ENCODE results near the gene TTC12. TPM values are rescaled to one million over a fixed set of nuclear protein-coding genes. Genes with fewer than 3 reads are reported as not detected.

Gene TTC12
- total and polyA plus RNA-seq, 2 of the 8 experiments (the other 6 are each of a cell fraction or from before 2014, with no cell fraction given), result 4.7 to 9.0 TPM

- H4K91ac ChIP-seq (replicated peaks; ENCODE audit: insufficient read length, low read length), result no peak overlapping the region
- no peak overlapping the region for H2BK120ac ChIP-seq (replicated peaks; ENCODE audit: low read depth, low read length)
- FAIRE-seq (no peak), DNase-seq (ENCODE audit: low read depth in 1 of 2, low spot score in 2 of 2) (no peak)
- no peaks in the 10 kb centered on the region for H3K79me2 ChIP-seq (ENCODE audit: control insufficient read depth in 1 of 2, insufficient read depth in 2 of 2, low read length in 2 of 2)
- no peak overlapping the region for H3K23ac ChIP-seq (ENCODE audit: insufficient read length)
- no peaks in the 10 kb centered on the region for H3K4me1 ChIP-seq (replicated peaks in 1 of 4; ENCODE audit: control insufficient read depth in 3 of 4, insufficient read depth in 4 of 4, low read length in 3 of 4)
- H2BK12ac ChIP-seq (ENCODE audit: low read depth, low read length), result no peak overlapping the region
- no peak overlapping the region for H4K8ac ChIP-seq (ENCODE audit: extremely low read depth, insufficient read depth, low read length)
- WGBS, 2 experiments (ENCODE audit: extremely low coverage in 1 of 2, insufficient coverage in 1 of 2, insufficient read length in 1 of 2, insufficient replicate concordance in 2 of 2, low coverage in 1 of 2, low lambda C conversion rate in 2 of 2, missing lambda C conversion rate in 1 of 2), result 82% methylated on average over 3 of the region's 3 CpGs; no CpG with 5 or more reads in 1 of the 2 experiments
- no peak overlapping the region for H3K4ac ChIP-seq (replicated peaks; ENCODE audit: insufficient read length, low read depth, low read length)
- no peaks in the 10 kb centered on the region for H3K23me2 ChIP-seq (ENCODE audit: low read depth, low read length)
- no peak overlapping the region for H4K5ac ChIP-seq (ENCODE audit: insufficient read length, low read depth, low read length)
- H2BK5ac ChIP-seq (ENCODE audit: low read depth, low read length), result no peak overlapping the region
- H3K4me3 ChIP-seq (ENCODE audit: extremely low read depth in 1 of 4, insufficient read depth in 2 of 4, low read depth in 3 of 4, low read length in 4 of 4), result no peak overlapping the region
- no peak overlapping the region for H3K9ac ChIP-seq (replicated peaks in 1 of 4; ENCODE audit: extremely low read depth in 1 of 4, low read depth in 3 of 4, low read length in 3 of 4)
- H3K36me3 ChIP-seq (ENCODE audit: control insufficient read depth in 2 of 4, insufficient read depth in 4 of 4, low read length in 3 of 4), result no peaks in the 10 kb centered on the region
- no peak overlapping the region for H3K18ac ChIP-seq (ENCODE audit: extremely low read depth, low read length)
- TF ChIP-seq ASH2L (IDR thresholded peaks at IDR 0.05; ENCODE audit: low read length) (no peak), CHD2 (IDR thresholded peaks at IDR 0.05; ENCODE audit: low read length) (no peak), YY1 (IDR thresholded peaks at IDR 0.05; ENCODE audit: low read depth, low read length) (no peak), TCF12 (IDR thresholded peaks at IDR 0.05; ENCODE audit: low read depth, low read length) (no peak), CTCF (IDR thresholded peaks at IDR 0.05; ENCODE audit: control extremely low read depth in 1 of 3, insufficient read depth in 1 of 3, low read depth in 1 of 3, low read length in 3 of 3) (no peak), JUND (IDR thresholded peaks at IDR 0.05; ENCODE audit: low read length) (no peak), NANOG (IDR thresholded peaks at IDR 0.05; ENCODE audit: insufficient read depth, low read depth, low read length, poor library complexity, severe bottlenecking) (no peak), CREB1 (IDR thresholded peaks at IDR 0.05) (no peak)
- no peak overlapping the region for H2AFZ ChIP-seq (ENCODE audit: low read length)
- ChIA-PET CTCF (ENCODE audit: partially characterized antibody) (interaction anchor here (0.8 to 2.9 kb wide), 5 partner anchors 15 to 37 kb away, joined by 4 to 8 read pairs (median 6); partner anchors contain the start of gene ANKK1), POLR2A (ENCODE audit: partially characterized antibody) (no interaction called here)
- no peak overlapping the region for H2BK20ac ChIP-seq (ENCODE audit: low read length)
- no peak overlapping the region for H2BK15ac ChIP-seq (ENCODE audit: low read length)
- no peak overlapping the region for H2AK5ac ChIP-seq (ENCODE audit: low read depth, low read length)
- no peak overlapping the region for H3K14ac ChIP-seq (ENCODE audit: insufficient read length)
- no peak overlapping the region for H3K56ac ChIP-seq (replicated peaks; ENCODE audit: insufficient read length, low read depth, low read length)
- no peak overlapping the region for H3K4me2 ChIP-seq (ENCODE audit: insufficient read depth in 1 of 2, low read depth in 2 of 2, low read length in 2 of 2)
- H3K9me3 ChIP-seq (ENCODE audit: insufficient read depth in 2 of 2, low read depth in 1 of 2, low read length in 1 of 2), result no peaks in the 10 kb centered on the region
- H3K79me1 ChIP-seq (ENCODE audit: low read depth, low read length), result no peaks in the 10 kb centered on the region
- no peaks in the 10 kb centered on the region for H4K20me1 ChIP-seq (replicated peaks in 1 of 2; ENCODE audit: control insufficient read depth in 1 of 2, insufficient read depth in 2 of 2, low read length in 2 of 2)
- H3K27me3 ChIP-seq (replicated peaks in 1 of 4; ENCODE audit: control insufficient read depth in 3 of 4, extremely low read depth in 1 of 4, insufficient read depth in 3 of 4, low read length in 3 of 4), result no peaks in the 10 kb centered on the region
- H3K27ac ChIP-seq (ENCODE audit: low read depth, low read length), result no peak overlapping the region
Measured at GRCh38 chr11:113351068-113351450, 36.7 kb downstream of the TTC12 start.
